K562 (cell line): ENCODE results near the gene ARHGEF10L. TPM values are rescaled to one million over a fixed set of nuclear protein-coding genes. Genes with fewer than 3 reads are reported as not detected.

Source experiments
- ARID2 ChIP-seq: fragments of 450-650 bp; IDR thresholded peaks from 2 replicates; pipeline ENCODE4 v1.6.1; 2017; ENCODE audit warnings: antibody characterized with exemption, mild to moderate bottlenecking
- CHCHD3 ChIP-seq: fragments of 250-450 bp; sonication (Bioruptor Pico); IDR thresholded peaks from 2 replicates; pipeline ENCODE4 v2.1.2; 2022; ENCODE audit warnings: mild to moderate bottlenecking
- COPS2 ChIP-seq: fragments of 450-650 bp; conservative IDR thresholded peaks from 2 replicates; pipeline ENCODE4 v1.6.1; 2016; ENCODE audit warnings: mild to moderate bottlenecking, moderate library complexity
- ESRRA ChIP-seq: fragments of 450-650 bp; IDR thresholded peaks from 2 replicates; pipeline ENCODE4 v1.6.1; 2014; ENCODE audit warnings: low read depth, mild to moderate bottlenecking, moderate library complexity, borderline replicate concordance
- KAT2B ChIP-seq: IDR thresholded peaks from one replicate; pipeline ENCODE4 v1.6.1; 2012; ENCODE audit warnings: low read depth, mild to moderate bottlenecking, control low read depth, inconsistent platforms, low read length, moderate library complexity
- NRF1 ChIP-seq, 2 experiments: fragments of 450-650 bp; IDR thresholded peaks in 1 of 2; conservative IDR thresholded peaks in 1 of 2; 2 replicates each; pipeline ENCODE4 v1.6.1; 2014; ENCODE audit warnings: mild to moderate bottlenecking in 2 of 2
- RCOR1 ChIP-seq, 2 experiments: IDR thresholded peaks; 2 replicates each; pipeline ENCODE4 v1.6.1; 2012; ENCODE audit warnings: low read depth in 2 of 2, low read length in 2 of 2, borderline replicate concordance in 1 of 2, improper control_type of control experiment in 1 of 2
- RUNX1 ChIP-seq: sonication (generic); IDR thresholded peaks from 2 replicates; pipeline ENCODE4 v1.6.1; 2016; ENCODE audit warnings: antibody characterized with exemption, low read depth
- SMC3 ChIP-seq: conservative IDR thresholded peaks from 2 replicates; pipeline ENCODE4 v1.6.1; 2011; ENCODE audit warnings: low read depth, low read length, improper control_type of control experiment; ENCODE audit not compliant: insufficient read depth
- polyA plus RNA-seq, 8 experiments: library from polyadenylated mRNA; depleted of rRNA in 4 of 8; stranded (reverse) in 5 of 8; unstranded in 3 of 8; fragments of >200 nt; fragmentation: Nextera tagmentation in 2 of 8; fragmentation: Illumina TruSeq in 1 of 8; extraction: Ambion mirVana in 2 of 8; extraction: Trizol in 1 of 8; gene quantifications; 2 replicates each; pipeline versions ENCODE4 v1.2.1 to v1.2.3, GENCODE V29; 2011 to 2014; ENCODE audit warnings: inconsistent platforms in 1 of 8, missing spikeins in 1 of 8
- total RNA-seq, 7 experiments: library from RNA; depleted of rRNA in 6 of 7; stranded (reverse); fragments of >200 nt in 6 of 7; fragmentation: Illumina TruSeq in 2 of 7; extraction: Trizol in 2 of 7; gene quantifications; 2 replicates each; pipeline versions ENCODE4 v1.2.1 to v1.2.3, GENCODE V29; 2011 to 2021; ENCODE audit warnings: low replicate concordance in 1 of 7
- TF ChIP-seq, protein P1 (sequence below): fragments of 450-650 bp; formaldehyde crosslinking; IDR thresholded peaks from 2 replicates; pipeline ENCODE4 v1.4.0; 2020; ENCODE audit warnings: mild to moderate bottlenecking, moderate library complexity
- TF ChIP-seq, protein P2 (sequence below), 2 experiments: fragments of 450-650 bp; formaldehyde crosslinking in 1 of 2; IDR thresholded peaks; 2 replicates each; pipeline versions ENCODE4 v1.4.0 to v1.6.1; 2014 to 2020; ENCODE audit warnings: mild to moderate bottlenecking in 2 of 2, borderline replicate concordance in 1 of 2, low read depth in 1 of 2

The ARHGEF10L gene
- total and polyA plus RNA-seq, 9 of the 15 experiments (the other 6 are each of a cell fraction or from before 2014, with no cell fraction given) = 0.09 to 0.13 TPM; not detected in 7

GRCh38 chr1:17502326-17502778 is 37.1 kb upstream of the ARHGEF10L start (continued):
- TF ChIP-seq NRF1 (conservative IDR thresholded peaks at IDR 0.05 in 1 of 2, IDR thresholded peaks at IDR 0.05 in 1 of 2) (peak; percentile 10 to 18; a peak in 1 of 4 replicates), COPS2 (no peak), CHCHD3 (CRISPR knock-in tag) (no peak), ESRRA (peak; percentile 50; the same call in 1 of the 2 replicates), KAT2B (no peak), ARID2 (0 out of 2 replicates have a peak, but pooled peaks have one; percentile 57), RCOR1 (IDR thresholded peaks at IDR 0.05; ENCODE audit: borderline replicate concordance in 1 of 2, low read depth in 2 of 2, low read length in 2 of 2) (0 out of 4 replicates have a peak, but pooled peaks of 1 of the 2 experiments have one; percentile 35), RUNX1 (0 out of 2 replicates have a peak, but pooled peaks have one; percentile 52), SMC3 (peak; percentile 95)
- TF ChIP-seq, protein P1, sequence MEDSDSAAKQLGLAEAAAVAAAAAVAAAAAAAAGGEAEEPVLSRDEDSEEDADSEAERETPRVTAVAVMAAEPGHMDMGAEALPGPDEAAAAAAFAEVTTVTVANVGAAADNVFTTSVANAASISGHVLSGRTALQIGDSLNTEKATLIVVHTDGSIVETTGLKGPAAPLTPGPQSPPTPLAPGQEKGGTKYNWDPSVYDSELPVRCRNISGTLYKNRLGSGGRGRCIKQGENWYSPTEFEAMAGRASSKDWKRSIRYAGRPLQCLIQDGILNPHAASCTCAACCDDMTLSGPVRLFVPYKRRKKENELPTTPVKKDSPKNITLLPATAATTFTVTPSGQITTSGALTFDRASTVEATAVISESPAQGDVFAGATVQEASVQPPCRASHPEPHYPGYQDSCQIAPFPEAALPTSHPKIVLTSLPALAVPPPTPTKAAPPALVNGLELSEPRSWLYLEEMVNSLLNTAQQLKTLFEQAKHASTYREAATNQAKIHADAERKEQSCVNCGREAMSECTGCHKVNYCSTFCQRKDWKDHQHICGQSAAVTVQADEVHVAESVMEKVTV = 0 out of 2 replicates have a peak, but pooled peaks have one; percentile 30
- TF ChIP-seq, protein P2, sequence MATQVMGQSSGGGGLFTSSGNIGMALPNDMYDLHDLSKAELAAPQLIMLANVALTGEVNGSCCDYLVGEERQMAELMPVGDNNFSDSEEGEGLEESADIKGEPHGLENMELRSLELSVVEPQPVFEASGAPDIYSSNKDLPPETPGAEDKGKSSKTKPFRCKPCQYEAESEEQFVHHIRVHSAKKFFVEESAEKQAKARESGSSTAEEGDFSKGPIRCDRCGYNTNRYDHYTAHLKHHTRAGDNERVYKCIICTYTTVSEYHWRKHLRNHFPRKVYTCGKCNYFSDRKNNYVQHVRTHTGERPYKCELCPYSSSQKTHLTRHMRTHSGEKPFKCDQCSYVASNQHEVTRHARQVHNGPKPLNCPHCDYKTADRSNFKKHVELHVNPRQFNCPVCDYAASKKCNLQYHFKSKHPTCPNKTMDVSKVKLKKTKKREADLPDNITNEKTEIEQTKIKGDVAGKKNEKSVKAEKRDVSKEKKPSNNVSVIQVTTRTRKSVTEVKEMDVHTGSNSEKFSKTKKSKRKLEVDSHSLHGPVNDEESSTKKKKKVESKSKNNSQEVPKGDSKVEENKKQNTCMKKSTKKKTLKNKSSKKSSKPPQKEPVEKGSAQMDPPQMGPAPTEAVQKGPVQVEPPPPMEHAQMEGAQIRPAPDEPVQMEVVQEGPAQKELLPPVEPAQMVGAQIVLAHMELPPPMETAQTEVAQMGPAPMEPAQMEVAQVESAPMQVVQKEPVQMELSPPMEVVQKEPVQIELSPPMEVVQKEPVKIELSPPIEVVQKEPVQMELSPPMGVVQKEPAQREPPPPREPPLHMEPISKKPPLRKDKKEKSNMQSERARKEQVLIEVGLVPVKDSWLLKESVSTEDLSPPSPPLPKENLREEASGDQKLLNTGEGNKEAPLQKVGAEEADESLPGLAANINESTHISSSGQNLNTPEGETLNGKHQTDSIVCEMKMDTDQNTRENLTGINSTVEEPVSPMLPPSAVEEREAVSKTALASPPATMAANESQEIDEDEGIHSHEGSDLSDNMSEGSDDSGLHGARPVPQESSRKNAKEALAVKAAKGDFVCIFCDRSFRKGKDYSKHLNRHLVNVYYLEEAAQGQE (IDR thresholded peaks at IDR 0.05; ENCODE audit: borderline replicate concordance) = peak; percentile 76
- TF ChIP-seq, protein P2 (CRISPR knock-in tag; IDR thresholded peaks at IDR 0.05; ENCODE audit: low read depth) = no peak
